COLO829 (cell line): Measurements from ENCODE around the gene CALML6.

Experiments used
- DNase-seq: peaks from one replicate; pipeline ENCODE4 v3.0.0; 2012; ENCODE audit warnings: low spot score

The CALML6 gene

DNA sequence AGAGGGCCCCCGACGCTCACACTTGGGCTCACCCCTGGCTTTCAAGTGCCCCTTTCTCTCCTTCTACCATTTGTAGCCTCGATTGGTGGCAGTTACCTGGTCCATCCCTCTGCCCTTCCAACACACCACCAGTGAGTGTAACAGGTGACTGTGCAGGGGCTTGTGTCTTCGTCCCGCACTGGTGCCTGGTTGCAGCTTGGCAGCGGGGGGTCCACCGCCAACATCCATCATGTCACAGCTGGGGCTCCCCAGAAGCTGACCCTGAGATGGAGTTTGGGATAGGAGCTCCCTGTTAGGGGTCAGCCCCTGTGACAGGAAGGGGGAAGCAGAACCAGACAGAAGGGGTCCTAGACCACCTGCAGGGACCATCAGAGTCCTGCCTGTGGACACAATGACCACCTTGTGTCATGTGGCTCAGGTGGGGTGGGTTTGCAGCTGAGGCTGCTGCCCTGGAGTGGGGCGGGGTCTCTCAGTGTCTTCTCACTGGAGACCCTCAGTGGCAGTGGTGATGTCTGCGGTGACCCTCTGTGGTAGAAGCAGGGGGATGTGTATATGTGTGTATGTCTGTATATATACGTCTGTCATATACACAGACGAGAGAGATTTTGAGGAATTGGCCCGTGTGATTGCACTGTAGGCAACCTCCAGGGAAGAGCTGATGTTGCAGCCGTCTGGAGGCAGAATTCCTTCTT lies 3.6 kb upstream of the CALML6 start:
- no peak for DNase-seq

DNA sequence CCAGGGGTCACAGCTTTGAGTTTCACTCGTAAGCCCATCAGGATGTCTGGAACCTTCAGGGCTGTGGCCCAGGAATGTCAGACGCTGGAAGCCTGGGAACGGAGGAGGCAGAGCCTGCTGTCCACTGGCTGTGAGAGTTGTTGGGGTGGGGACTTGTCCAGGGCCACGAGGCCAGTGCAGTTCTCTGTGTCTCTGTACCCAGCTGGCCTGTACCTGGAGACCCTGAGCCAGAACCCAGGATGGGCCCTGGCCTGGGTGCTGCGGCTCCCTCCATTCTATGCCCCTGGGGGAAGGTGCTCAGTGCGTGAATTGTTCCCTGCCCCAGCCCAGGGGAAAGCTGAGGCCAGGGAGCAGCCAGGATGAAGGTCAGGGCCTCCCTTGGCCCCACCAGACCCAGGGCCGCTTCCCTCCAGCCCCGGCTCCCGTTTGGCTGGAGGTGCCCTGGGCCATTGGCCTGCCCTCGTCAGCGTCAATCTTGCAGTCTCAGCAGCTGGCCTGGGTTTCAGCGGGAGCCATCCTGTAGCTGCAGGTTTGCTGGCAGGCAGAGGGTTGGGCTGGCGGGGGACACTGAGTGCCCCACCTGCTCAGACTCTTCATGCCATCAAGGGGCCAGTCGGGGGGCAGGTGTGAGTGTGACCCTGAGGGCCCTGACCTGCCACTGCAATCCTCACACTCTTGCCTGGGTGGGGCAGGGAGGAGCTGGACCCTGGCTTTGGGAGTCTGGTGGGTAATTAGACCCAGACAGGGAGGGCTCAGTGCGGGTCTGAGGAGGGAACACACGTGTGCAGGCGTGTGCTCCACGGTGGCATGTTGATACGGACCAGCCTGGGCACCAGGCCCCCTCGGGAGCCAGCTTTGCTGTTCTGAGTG lies 724 bp upstream of the CALML6 start:
- no peak for DNase-seq

DNA sequence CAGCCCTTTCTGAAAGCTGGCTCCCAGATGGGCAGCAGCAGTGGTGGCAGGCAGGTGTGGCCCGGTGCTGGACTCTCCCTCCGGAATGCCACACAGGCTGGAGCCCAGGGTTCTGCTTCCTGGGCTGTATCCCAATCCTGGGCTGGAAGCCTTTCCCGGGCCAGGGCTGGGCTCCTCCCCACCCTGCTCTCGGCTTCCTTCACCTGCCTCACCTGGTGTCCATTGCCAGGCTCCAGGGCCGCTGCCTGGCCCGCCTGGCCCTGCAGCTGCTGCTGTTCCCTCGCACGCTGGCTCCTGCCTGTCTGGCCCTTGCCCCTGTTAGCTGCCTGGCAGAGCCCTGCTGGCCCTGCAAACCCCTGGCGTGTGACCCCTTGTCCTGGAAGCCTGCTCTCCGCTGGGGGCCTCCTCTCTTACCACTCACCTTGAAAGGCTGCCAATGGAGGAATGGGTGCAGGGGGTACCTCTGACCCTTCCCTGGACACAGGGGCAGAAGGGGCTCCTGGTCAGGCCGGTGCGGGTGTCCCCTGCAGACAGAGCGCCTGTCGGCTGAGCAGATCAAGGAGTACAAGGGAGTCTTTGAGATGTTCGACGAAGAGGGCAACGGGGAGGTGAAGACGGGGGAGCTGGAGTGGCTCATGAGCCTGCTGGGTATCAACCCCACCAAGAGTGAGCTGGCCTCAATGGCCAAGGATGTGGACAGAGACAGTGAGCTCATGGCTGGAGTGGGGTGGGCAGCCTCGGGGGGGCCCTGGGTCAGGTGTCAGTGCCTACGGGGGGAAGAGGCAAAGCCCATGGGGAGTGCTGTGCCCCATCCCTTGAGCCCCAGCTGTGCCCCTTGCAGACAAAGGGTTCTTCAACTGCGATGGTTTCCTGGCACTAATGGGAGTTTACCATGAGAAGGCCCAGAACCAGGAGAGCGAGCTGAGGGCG lies 1.1 kb downstream of the CALML6 start:
- DNase-seq: no peak

DNA sequence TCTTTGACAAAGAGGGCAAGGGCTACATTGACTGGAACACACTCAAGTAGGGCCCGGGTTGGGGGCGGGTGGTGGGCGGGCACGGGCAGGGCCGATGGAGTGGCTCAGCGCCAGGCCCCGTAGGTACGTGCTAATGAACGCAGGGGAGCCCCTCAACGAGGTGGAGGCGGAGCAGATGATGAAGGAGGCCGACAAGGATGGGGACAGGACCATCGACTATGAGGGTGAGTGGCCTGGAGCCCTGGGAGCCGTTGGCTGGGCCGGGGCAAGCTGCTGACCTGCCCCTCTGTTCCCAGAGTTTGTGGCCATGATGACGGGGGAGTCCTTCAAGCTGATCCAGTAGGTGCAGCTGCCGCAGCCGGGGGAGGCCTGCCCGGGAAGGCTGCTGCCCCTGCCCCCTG lies 1.8 kb downstream of the CALML6 start:
- DNase-seq: no peak

DNA sequence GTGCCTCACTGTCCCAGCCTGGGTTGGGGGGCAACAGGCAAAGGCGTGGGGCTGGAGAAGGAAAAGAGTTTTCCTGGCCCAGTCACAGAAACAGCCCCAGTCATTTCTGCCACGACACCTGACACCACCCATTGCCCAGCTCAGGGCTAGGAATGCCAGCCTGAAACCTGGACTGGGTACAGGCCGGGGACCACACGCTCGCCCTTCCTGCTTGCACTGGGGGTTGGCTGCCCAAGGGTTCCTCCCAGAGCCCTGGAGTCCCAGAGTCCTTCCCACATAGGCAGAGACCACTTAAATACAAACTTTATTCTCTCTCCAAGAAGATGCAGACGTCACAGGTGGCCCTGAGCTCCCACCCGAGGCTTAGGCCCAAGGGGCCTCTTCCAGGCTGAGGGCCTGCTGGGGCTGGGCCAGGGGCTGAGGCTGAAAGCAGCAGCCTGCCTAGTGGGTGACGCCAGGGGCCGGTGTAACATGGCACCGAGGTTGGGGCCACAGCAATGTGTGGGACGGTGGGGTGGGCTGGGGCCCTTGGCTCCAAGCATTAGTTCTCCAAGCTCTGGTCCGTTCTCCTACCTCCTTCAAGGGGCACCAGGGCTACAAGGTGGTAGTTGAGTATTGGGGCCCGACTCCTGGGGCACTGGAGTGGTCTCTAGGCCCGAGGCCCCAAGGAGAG lies 2.4 kb downstream of the CALML6 start:
- DNase-seq: no peak

DNA sequence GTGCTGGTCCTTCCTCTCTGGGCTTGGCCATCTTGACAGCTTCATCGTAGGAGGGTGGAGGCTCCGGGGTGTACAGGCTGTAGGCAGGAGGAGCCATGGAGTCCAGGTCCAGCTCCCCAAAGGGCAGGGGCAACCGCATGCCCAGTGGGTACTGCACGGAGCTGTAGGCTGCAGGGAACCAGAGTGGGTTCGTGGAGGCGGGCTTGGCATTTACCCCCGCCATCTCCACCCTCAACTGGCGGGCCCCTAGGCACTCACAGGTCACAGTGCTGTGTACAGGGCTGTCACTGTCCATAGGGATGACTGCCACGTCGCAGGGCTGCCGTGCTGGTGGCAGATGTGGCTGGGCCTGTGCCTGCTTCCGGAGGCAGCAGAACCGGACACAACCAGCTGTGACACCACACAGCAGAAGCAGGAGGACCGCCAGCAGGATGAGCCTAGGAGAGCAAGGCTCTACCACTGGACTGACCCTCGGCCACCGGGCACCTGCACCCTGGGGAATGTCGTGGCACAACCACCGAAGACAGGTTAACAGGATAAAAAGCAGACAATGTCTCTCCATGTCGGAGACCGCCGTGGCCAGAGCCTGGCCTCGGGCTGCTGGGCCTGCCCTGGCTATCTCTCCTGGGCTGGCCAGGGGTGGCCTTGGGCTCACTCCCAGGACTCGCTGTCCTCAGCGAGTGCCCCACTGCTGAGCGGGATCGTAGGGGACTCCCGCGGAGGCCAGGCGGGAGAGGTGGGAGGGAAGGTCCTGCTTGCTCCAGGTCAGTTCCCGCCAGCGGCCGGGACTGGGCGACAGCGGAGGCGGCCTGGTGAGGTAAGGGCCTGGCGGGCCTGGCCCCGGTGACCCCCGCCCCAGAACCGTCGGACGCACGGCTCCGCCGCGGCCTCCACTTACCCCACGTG lies 3.2 kb downstream of the CALML6 start:
- no peak for DNase-seq

DNA sequence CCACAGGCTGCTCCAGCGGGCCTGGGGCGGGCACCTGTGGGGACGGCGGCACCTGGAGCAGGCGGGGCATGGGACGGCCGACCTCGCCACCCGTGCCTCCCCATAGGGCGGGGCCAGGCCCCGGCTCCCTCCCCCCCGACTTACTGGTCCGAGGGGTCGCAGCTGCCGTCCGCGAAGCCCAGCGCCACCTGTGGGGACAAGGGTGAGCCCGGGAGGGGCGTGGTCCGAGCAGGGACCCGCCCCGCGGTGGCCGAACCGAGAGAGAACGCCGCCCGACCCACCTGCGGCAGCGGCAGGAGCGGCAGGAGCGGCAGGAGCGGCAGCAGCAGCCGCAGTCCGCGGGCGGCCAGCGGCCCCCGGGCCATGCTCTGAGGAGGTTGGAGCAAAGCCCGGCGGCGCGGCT lies 3.8 kb downstream of the CALML6 start, which contains the start of gene TMEM52:
Gene TMEM52, minus strand, starts transcription at position 379 of the 403 bp plus-strand sequence. Its CDS starts 14 bp downstream, at position 365.
- DNase-seq: no peak

DNA sequence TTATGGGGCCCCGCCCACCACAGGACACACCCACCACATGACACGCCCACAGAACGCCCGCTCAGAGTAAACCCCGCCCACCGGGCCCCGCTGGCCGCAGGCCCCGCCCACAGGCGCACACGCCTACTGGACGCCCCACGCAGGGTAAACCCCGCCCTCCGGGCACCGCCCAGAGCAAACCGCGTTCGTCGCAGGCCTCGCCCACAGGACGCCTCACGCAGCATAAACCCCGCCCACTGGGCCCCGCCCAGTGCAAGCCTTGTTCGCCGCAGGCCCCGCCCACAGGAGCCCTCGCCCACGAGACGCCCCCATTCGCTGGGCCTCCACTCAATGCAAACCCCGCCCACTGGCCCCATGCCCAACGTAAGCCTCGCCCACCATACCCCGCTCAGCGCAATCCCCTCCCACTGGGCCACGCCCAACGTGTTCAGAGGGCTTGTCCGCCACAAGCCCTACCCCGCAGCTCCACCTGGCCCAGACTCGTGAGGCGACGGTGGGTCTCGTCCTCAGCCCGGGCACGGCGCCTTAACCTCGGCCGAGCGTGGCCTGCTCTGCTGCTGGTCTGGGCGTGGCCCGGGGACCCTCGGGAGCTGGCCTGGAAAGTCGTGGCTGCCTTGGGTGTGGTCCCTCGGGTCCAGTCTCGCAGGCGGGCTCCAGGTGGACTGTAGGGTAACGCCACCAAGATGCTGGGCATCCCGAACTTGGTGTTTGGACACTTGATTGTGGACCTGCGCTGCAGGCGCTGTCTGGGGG lies 4.4 kb downstream of the CALML6 start:
- DNase-seq: peak; percentile 97

DNA sequence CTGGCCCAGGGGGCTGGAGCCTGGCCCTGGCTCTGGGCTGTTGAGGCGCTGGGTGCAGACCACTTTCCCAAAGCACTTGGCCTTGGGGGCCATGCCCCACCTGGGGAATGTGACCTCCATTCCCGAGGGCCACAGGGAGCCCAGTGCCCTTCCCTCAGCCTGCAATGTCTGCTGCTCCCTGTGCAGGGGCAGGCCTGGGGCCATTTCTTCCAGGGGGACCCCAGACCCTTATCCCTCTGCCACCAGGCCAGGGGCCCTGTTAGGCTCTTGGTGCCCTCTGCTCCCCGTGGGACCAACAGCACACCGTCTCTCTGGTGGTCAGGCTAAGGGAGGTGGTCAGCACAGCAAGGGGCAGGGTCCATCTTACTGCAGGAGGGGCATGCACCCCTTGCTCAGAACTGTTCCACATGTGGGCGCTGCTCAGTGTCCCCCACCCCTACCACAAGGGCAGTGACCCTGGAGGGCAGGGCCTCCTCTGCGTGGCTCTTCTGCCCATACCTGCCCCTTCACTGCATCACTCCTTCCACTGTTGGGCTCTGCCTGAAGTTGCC lies 5.1 kb downstream of the CALML6 start:
- no peak for DNase-seq

DNA sequence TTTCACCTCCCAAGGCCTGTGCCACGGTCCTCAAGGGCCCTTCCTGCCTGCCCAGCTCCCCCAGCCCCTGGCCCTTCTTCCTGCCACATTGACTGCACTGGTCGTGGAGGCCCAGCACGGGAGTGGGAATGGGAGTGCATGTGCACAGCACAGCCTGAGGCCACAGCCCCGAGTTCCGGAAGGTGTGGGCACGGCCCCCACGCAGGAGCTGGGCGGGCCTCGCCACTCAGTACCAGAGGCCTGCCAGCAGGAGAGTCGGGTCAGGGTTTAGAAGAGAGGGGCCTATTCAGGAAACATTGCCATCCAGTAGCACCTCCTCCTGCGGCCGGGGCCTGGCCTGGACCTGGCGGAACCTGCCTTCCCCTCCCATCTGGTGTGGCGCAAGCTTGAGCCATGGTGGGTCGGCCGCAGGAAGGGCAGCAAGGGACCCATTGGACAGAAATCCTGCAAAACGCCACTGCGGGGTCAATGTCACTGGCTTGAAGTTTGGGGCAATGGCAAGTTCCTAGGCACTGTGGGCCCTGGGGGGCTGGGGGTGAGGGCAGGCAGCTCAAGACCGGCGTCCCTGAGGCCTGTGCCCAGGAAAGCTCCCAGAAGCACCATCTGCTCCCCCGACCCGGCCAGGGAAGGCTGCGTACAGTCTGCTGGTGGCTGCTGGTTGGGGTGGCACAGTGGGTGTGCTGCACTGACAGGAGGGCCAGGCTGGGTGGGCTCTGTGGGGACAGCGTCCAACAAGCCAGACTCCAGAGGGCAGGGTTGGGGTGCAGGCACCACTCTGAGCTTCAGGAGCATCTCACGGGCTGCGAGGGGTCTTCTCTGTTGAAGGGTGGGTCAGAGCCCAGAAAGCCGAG lies 5.8 kb downstream of the CALML6 start:
- no peak for DNase-seq

DNA sequence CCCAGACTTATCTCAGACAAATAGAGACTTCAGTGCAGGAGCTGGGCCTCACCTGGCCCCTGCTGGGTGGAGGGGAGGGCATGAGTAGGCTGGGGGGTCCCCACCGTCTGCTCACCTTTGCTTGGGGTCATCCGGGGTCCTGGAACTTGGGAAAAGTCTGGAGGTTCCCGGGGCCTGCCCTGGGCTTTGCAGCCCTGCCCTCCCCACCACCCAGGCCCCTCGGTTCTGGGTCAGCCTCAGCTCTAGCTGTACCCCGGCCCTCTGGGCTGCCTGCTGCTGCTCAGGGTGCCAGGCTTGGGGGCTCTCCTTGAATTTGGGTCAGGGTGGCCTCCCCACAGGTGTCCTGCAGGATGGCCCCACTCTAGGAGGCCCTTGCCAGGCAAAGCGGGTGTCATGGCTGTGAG lies 6.4 kb downstream of the CALML6 start:
- DNase-seq: no peak

DNA sequence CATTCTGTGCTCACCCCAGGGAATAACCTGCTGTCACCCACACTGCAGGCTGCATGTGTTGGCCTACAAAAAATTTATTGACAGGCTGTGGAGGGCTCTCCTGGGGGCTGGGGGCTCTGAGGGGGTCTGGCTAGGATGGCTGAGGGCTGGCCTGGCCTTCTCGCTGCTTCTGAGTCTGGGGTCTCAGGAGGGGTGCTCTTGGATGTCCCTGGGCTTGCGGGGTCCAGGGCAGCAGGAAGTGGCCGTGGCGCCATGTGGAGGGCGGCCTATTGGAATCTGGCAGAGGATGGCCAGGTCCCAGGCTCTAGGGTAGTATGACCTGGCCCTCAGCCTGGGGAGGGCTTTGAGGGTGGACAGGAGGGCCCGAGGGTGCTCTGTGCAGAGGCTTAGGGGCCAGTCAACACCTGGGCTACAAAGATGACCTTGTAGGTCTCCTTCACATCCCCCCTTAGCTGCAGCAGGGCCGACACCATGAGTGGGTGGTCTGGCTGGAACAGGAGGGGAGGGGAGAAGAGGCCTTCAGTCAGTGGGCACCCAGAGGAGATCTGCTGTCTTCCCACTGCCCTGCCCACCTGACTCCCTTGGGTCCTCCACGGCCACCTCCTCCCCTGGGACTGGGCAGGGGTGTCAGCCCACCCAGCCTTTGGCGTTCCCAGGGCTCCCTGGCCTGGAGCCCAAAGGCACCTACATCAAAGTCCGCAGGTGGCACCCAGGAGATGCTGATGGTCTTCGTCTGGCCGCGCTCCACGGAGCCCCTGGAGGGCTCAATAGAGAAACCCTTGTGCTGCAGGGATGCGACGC lies 7.0 kb downstream of the CALML6 start:
- DNase-seq: no peak

DNA sequence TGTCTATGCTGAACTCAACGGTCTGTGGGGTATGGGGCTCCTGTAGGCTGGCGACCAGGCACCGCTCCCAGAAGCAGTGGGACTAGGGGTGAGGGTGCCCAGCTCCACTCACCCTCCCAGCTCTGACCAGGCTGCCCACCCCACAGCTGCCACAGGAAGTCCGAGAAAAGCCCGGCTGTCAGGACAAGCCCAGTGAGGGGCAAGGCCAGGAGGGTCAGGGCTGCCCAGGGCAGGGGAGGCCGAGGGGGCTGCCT lies 7.6 kb downstream of the CALML6 start:
- DNase-seq: no peak

DNA sequence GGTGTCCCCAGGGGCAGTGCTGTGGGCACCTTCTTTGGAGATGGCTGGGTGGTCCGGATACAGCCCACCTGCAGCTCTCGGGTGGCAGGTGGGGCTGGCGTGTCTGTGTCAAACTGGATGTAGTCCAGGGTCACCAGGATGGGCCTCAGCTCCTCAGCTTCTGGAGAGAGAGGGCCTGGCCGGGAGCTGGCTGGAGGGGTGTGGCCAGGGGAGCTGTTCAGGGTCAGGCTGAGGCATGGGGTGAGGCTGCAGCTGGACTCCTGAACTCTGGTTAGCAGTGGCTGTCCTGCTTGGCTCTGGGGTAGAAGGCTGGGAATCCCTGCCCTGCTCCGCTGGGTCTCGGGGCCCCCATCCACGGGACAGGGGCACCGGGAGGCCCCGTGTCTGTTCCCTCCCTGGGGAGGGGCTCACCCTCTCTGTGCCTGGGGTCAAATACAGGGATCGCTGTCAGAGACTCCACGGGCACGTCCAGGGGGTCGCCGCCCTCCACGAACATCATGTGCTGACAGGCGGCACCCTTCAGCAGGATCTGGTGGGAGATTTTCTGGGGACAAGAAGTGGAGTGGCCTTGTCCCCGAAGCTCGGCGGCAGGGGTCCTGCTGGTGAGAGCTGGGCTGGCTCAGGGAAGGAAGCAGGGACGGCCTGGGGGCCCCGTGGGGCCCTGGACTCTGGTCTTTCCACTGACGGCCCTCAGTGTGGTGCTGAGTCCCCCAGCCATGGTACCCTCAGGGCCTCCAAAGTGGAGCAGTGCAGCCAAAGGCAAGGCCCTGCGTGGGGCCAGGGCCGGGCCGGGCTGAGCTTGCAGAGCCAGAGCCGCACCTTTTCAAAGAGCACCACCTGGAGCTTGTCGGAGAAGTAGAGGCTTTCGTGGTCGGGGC lies 8.1 kb downstream of the CALML6 start:
- no peak for DNase-seq

DNA sequence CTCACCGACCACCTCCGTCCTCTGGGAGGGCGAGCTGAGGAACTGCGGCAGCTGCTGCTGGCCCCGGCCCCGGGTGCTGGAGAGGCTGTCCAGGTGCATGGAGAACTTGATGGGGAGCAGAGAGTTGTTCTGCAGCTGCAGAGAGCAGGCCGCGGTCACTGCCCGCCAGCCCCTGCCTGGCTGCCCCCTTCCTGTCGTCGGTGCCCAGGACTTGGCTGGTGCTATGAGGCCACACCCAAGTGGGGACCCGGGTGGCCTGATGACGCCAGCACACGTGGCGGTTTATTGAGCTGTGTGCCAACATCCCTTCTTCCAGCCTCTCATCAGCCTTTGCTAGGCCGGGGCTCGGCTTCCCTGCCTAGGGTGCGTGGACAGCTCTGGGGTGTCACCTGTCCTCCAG lies 9.3 kb downstream of the CALML6 start:
- no peak for DNase-seq

DNA sequence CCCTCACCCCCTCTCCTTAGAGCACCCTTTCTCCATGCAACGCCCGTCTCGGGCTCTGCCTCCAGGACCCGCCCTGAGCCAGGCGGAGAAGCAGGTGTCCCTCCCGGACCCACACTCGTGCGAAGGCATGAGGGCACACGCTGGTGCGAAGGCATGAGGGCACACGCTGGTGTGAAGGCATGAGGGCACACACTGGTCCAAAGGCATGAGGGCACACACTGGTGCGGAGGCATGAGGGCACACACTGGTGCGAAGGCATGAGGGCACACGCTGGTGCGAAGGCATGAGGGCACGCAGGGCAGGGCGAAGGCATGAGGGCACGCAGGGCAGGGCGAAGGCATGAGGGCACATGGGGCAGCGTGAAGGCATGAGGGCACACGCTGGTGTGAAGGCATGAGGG lies 9.8 kb downstream of the CALML6 start:
- no peak for DNase-seq
